Upper lobe of left lung (tissue), 6 donors: ENCODE results near the gene KLHL29. TPM values are rescaled to one million over a fixed set of nuclear protein-coding genes. Genes with fewer than 3 reads are reported as not detected.

Experiments used
- ATAC-seq, 2 donors: fragments of 200-7000 bp; cut with Tn5 transposase; one replicate each; pipeline ENCODE4 v1.9.1; 2022; ENCODE audit warnings: mild to moderate bottlenecking in 2 of 2, moderate library complexity in 2 of 2; ENCODE audit not compliant: low FRiP score in 2 of 2
- DNase-seq, 2 donors: peaks; one replicate each; pipeline ENCODE4 v3.0.0-alpha.2; 2019 to 2020
- H3K27ac ChIP-seq, 4 donors: fragments of 200-600 bp; sonication (generic); one replicate each; pipeline ENCODE4 v1.5.1; 2016 to 2019
- H3K27me3 ChIP-seq, 4 donors: fragments of 200-600 bp; sonication (generic); one replicate each; pipeline ENCODE4 v1.5.1; 2017 to 2019
- H3K36me3 ChIP-seq, 4 donors: fragments of 200-600 bp; sonication (generic); one replicate each; pipeline ENCODE4 v1.5.1; 2016 to 2019
- H3K4me1 ChIP-seq, 4 donors: fragments of 200-600 bp; sonication (generic); one replicate each; pipeline ENCODE4 v1.5.1; 2018 to 2019
- H3K4me3 ChIP-seq, 4 donors: fragments of 200-600 bp; sonication (generic); one replicate each; pipeline ENCODE4 v1.5.1; 2017 to 2019; ENCODE audit warnings: mild to moderate bottlenecking in 2 of 4, moderate library complexity in 1 of 4
- H3K9me3 ChIP-seq, 4 donors: fragments of 200-600 bp; sonication (generic); one replicate each; pipeline ENCODE4 v1.5.1; 2018 to 2019
- EP300 ChIP-seq, 4 donors: sonication (generic); formaldehyde crosslinking; IDR thresholded peaks; one replicate each; pipeline ENCODE4 v1.5.1; 2017; ENCODE audit warnings: antibody characterized with exemption in 4 of 4, control low read depth in 2 of 4
- POLR2A ChIP-seq, 4 donors: fragments of 450-650 bp; IDR thresholded peaks; one replicate each; pipeline ENCODE4 v1.5.1; 2016 to 2017; ENCODE audit warnings: antibody characterized with exemption in 4 of 4, mild to moderate bottlenecking in 2 of 4
- POLR2AphosphoS5 ChIP-seq, 2 donors: sonication (generic); formaldehyde crosslinking; IDR thresholded peaks; one replicate each; pipeline ENCODE4 v1.5.1; 2017; ENCODE audit warnings: antibody characterized with exemption in 2 of 2
- WGBS, 2 donors: methylation state at CpG; one replicate each; pipeline ENCODE4 v1.1.5; 2017 to 2018; 5-methylcytosine and 5-hydroxymethylcytosine counted together
- total RNA-seq, 6 donors: library from RNA; depleted of rRNA in 4 of 6; stranded (reverse); fragments of >200 nt in 4 of 6; gene quantifications; one replicate each; pipeline versions ENCODE4 v1.1.0 to v1.2.1, GENCODE V29; 2016 to 2021
- TF ChIP-seq, protein P1 (sequence below), 6 experiments: fragments of 450-650 bp in 4 of 6; fragments of 200-600 bp in 2 of 6; sonication (generic) in 2 of 6; IDR thresholded peaks; one replicate each; pipeline ENCODE4 v1.5.1; 2016 to 2019; ENCODE audit warnings: antibody characterized with exemption in 6 of 6
- donor health status: DM: no; HTN: no; CAD: no; lungs with moderate emphysema.
- donor health status: DM: no; HTN: yes; CAD: no; lungs with severe emphysema.

KLHL29 gene
- total RNA-seq, 6 donors from 2014 or later, result 8.6 to 34.4 (median 18.2) TPM

DNA sequence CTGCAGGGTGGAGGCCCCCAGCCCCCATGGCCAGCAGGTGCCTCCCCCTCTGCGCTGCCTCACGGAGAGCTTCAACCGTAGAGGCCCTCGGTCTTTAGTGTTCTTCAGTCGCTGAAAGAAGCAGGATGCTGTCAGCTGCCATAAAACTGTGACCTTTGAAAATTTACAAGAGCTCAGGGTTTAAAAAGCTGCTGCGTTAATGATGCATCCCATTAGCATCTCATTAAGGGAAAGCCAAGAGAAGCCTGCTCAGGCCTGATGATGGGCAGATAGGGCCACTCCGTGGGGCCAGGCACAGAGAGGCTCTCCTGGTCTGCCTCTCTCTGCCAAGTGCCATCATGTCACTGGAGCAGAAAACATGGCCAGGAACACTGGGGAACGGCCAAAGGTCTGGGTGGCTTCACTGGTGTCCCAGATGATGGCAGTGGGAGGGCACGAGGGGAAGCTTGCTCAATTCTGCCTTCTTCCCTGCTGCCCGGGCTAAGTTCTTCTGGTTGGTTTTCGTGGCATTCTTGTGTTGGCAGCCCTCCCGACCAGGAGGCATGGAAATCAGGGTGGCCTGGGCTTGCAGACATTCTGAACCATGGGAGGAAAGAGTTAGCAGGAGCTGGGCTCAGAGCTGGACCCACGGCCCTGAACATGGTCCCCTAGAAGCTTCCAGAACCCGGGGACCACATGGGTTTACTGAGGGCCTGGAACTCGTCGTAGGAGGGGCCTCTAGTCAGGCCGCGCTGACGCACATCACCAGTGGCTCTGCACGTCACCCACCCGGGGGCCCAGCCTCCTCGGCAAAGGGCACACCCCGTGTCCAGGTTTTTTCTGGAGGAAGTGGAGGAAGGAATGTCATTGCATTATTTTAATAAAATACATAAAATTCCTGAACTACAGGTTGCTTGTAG is 250.7 kb downstream of the KLHL29 start:
- TF ChIP-seq POLR2A (IDR thresholded peaks at IDR 0.05) (no peak), EP300 (IDR thresholded peaks at IDR 0.05) (no peak), POLR2AphosphoS5 (IDR thresholded peaks at IDR 0.05) (no peak)
- TF ChIP-seq, protein P1, sequence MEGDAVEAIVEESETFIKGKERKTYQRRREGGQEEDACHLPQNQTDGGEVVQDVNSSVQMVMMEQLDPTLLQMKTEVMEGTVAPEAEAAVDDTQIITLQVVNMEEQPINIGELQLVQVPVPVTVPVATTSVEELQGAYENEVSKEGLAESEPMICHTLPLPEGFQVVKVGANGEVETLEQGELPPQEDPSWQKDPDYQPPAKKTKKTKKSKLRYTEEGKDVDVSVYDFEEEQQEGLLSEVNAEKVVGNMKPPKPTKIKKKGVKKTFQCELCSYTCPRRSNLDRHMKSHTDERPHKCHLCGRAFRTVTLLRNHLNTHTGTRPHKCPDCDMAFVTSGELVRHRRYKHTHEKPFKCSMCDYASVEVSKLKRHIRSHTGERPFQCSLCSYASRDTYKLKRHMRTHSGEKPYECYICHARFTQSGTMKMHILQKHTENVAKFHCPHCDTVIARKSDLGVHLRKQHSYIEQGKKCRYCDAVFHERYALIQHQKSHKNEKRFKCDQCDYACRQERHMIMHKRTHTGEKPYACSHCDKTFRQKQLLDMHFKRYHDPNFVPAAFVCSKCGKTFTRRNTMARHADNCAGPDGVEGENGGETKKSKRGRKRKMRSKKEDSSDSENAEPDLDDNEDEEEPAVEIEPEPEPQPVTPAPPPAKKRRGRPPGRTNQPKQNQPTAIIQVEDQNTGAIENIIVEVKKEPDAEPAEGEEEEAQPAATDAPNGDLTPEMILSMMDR (IDR thresholded peaks at IDR 0.05), result no peak

DNA sequence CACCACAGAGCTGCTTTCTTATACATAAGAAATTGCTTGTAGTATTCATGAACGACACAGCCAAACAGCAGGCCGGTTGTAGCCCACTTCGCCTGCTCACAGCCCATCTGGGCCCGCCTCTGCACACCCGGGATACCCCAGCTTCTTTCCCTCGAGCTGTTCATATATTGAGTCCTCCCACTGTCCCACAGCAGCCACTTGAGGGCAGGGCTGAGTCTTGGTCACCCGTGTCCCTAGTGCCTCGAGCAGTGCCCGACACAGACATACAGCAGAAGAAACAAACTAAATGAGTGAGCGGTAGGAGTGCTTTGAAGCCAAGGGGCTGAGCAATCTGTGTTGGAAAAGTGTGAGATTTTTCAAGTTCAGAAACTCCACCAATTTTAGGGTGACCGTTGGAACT is 251.4 kb downstream of the KLHL29 start:
- no peak overlapping the region for H3K4me3 ChIP-seq
- H3K27ac ChIP-seq, result no peak overlapping the region
- no peak for DNase-seq
- no peaks in the 10 kb centered on the region for H3K27me3 ChIP-seq
- WGBS, 2 donors, result 68 to 76% methylated on average over 11 of the region's 11 CpGs
- no peak for ATAC-seq
- no peaks in the 10 kb centered on the region for H3K9me3 ChIP-seq
- TF ChIP-seq EP300 (IDR thresholded peaks at IDR 0.05), result no peak
- TF ChIP-seq, protein P1 (IDR thresholded peaks at IDR 0.05), result no peak
- no peak for TF ChIP-seq POLR2AphosphoS5 (IDR thresholded peaks at IDR 0.05)
- no peak for TF ChIP-seq POLR2A (IDR thresholded peaks at IDR 0.05)
- H3K4me1 ChIP-seq, result peaks cover 0 to 10% (median 2%) of the 10 kb centered on the region in 4 donors
- peaks cover 0 to 4% (median 0%) of the 10 kb centered on the region in 4 donors for H3K36me3 ChIP-seq

More for the DNA sequence above, 250.7 kb downstream of the KLHL29 start:
- Histone ChIP-seq H3K4me1 (peaks cover 0 to 10% (median 2%) of the 10 kb centered on the region in 4 donors), H3K36me3 (peaks cover 0 to 3% (median 0%) of the 10 kb centered on the region in 4 donors), H3K27ac (no peak overlapping the region), H3K9me3 (no peaks in the 10 kb centered on the region), H3K4me3 (no peak overlapping the region), H3K27me3 (no peaks in the 10 kb centered on the region)
- WGBS, 2 donors, result 88 to 98% methylated on average over 9 to 23 of the region's 23 CpGs
- ATAC-seq (no peak), DNase-seq (no peak)

GRCh38 chr2:23637011-23637778 is 252.2 kb downstream of the KLHL29 start:
- Histone ChIP-seq H3K27ac (no peak overlapping the region), H3K9me3 (no peaks in the 10 kb centered on the region), H3K27me3 (no peaks in the 10 kb centered on the region), H3K4me3 (no peak overlapping the region), H3K36me3 (peaks cover 0 to 4% (median 0%) of the 10 kb centered on the region in 4 donors), H3K4me1 (peaks cover 0 to 10% (median 2%) of the 10 kb centered on the region in 4 donors)
- 69% methylated on average over 14 of the region's 14 CpGs for WGBS, 2 donors
- DNase-seq (no peak), ATAC-seq (peak in 1 of 2 donors; percentile 18)
- TF ChIP-seq EP300 (IDR thresholded peaks at IDR 0.05) (no peak), POLR2AphosphoS5 (IDR thresholded peaks at IDR 0.05) (no peak), POLR2A (IDR thresholded peaks at IDR 0.05) (no peak)
- TF ChIP-seq, protein P1 (IDR thresholded peaks at IDR 0.05), result no peak

GRCh38 chr2:23639406-23639982 is 254.5 kb downstream of the KLHL29 start:
- WGBS, 2 donors, result 79 to 86% methylated on average over 5 to 6 of the region's 6 CpGs
- TF ChIP-seq POLR2AphosphoS5 (IDR thresholded peaks at IDR 0.05), result no peak
- TF ChIP-seq, protein P1 (IDR thresholded peaks at IDR 0.05), result no peak
- no peak for TF ChIP-seq POLR2A (IDR thresholded peaks at IDR 0.05)
- TF ChIP-seq EP300 (IDR thresholded peaks at IDR 0.05), result no peak

More at GRCh38 chr2:23639406-23639982, 254.5 kb downstream of the KLHL29 start:
- DNase-seq (no peak), ATAC-seq (no peak)
- peaks cover 0 to 14% (median 8%) of the 10 kb centered on the region in 4 donors for H3K36me3 ChIP-seq
- no peak overlapping the region for H3K4me3 ChIP-seq
- no peaks in the 10 kb centered on the region for H3K27me3 ChIP-seq
- H3K9me3 ChIP-seq, result no peaks in the 10 kb centered on the region
- H3K4me1 ChIP-seq, result peaks cover 0 to 10% (median 2%) of the 10 kb centered on the region in 4 donors
- H3K27ac ChIP-seq, result no peak overlapping the region
